Spleen (tissue), 7 donors: ENCODE data around the gene PHIP.

Source experiments
- CTCF ChIP-seq, 11 experiments: fragments of 200-600 bp in 7 of 11; fragments of 450-650 bp in 4 of 11; sonication (generic) in 4 of 11; IDR thresholded peaks in 8 of 11; conservative IDR thresholded peaks in 3 of 11; 1 replicate in 7 of 11; 2 replicates in 4 of 11; pipeline versions ENCODE4 v1.4.0 to v1.8.0; 2016 to 2021; ENCODE audit warnings: antibody characterized with exemption in 11 of 11, inconsistent platforms in 4 of 11, mild to moderate bottlenecking in 1 of 11
- POLR2A ChIP-seq, 3 donors: fragments of 450-650 bp; IDR thresholded peaks; one replicate each; pipeline ENCODE4 v1.5.1; 2017; ENCODE audit warnings: antibody characterized with exemption in 3 of 3, mild to moderate bottlenecking in 1 of 3
- donor health status: DM: no; HTN: no; CAD: no; lungs with moderate emphysema.
- donor health status: DM: no; HTN: no; CAD: no.
- donor health status: DM: no; HTN: no; CAD: no.

GRCh38 chr6:79100304-79100703, 22.2 kb upstream of the PHIP start:
- TF ChIP-seq CTCF (IDR thresholded peaks at IDR 0.05 in 8 of 11, conservative IDR thresholded peaks at IDR 0.05 in 3 of 11) (no peak), POLR2A (IDR thresholded peaks at IDR 0.05) (no peak)
